Breast epithelium (tissue), 3 donors: ENCODE results near the gene NHP2.

Experiments used
- CTCF ChIP-seq, 3 donors: fragments of 450-650 bp; IDR thresholded peaks; one replicate each; pipeline ENCODE4 v1.5.1; 2016 to 2017; ENCODE audit warnings: antibody characterized with exemption in 3 of 3, mild to moderate bottlenecking in 3 of 3, moderate library complexity in 3 of 3
- POLR2A ChIP-seq: fragments of 450-650 bp; IDR thresholded peaks from one replicate; pipeline ENCODE4 v1.6.1; 2016; ENCODE audit warnings: antibody characterized with exemption, mild to moderate bottlenecking, moderate library complexity

DNA sequence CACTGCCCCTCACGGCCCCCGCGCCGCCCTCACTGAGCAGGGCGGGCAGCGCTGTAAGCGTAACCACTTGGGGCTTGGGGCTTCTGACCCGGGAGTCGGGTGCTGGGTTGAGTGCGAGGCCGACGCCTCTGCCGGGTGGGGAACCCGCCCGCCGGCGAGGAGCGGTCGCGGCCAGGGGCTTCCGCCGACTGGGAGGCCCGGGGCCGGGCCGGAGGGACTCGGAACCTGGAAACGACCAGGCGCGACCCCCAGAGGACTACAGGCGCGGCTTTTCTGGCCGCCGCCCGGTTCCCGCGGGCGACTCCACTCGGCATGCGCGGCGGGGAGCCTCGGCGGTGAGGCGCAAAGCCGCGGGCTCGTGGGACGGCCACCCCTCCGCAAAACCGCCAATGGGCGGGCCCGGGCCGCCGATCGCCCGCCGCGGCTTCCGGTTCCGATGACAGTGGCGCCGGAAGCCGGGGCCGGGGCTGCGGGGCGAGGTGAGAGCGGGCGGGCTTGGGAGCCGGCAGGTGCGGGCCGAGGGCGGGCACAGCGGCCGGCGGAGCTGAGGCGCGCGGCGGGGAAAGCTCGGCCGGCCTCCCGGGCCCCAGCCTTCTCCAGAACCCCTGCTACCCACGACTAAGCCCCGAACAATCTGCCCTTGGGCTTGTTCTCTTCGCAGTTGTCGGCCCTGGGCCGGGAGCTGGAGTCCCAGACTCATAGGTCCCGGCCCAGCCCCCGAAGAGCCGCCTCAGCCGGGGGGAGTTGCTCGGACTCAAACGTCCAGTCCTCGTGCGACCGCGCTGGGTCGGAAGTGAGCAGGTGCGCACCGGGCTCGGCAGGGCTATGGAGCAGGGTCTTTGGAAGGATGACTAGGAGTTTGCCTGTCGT, 22.9 kb downstream of the NHP2 start, which contains the start of gene RMND5B:
- TF ChIP-seq POLR2A (no peak), CTCF (IDR thresholded peaks at IDR 0.05) (no peak)
